Endothelial cell of umbilical vein (primary cell): ENCODE data around the gene HSPA9. TPM values are rescaled to one million over a fixed set of nuclear protein-coding genes. Genes with fewer than 3 reads are reported as not detected.

Experiments
- BruUV-seq: library from RNA; stranded (reverse); fragments of 400-500 nt; replicated peaks from 2 replicates; lab custom pipeline; 2021; lab: Mats Ljungman, UMichigan
- CTCF ChIA-PET: fragments of 300-600, 350-600 bp; sonication (Branson Sonifier 250); formaldehyde crosslinking; loops from one replicate; lab custom pipeline; 2021; ENCODE audit warnings: antibody characterized with exemption, inconsistent platforms; lab: Charles Lee
- POLR2A ChIA-PET: fragments of 300-600, 350-600 bp; sonication (Branson Sonifier 250); formaldehyde crosslinking; loops from one replicate; lab custom pipeline; 2021; ENCODE audit warnings: antibody characterized with exemption, inconsistent platforms; lab: Charles Lee
- DNase-seq: peaks from one replicate; pipeline ENCODE4 v3.0.0-alpha.2; 2011; ENCODE audit warnings: low read depth, low spot score
- FAIRE-seq: peaks from 2 replicates; lab custom pipeline; 2011; peaks lifted over from hg19 to GRCh38; lab: Jason Lieb, UNC
- H2AFZ ChIP-seq: 2 replicates; pipeline ENCODE4 v1.6.0; 2012; ENCODE audit warnings: low read depth, low read length, control low read depth, inconsistent platforms
- H3K27ac ChIP-seq: 2 replicates; pipeline ENCODE4 v1.5.1; 2011; ENCODE audit warnings: low read depth, mild to moderate bottlenecking, control low read depth, low read length, moderate library complexity; ENCODE audit not compliant: insufficient read depth
- H3K27me3 ChIP-seq, 2 experiments: 2 replicates each; pipeline versions ENCODE4 v1.6.0 to v1.6.1; 2011; ENCODE audit warnings: low read length in 2 of 2, mixed read lengths in 1 of 2; ENCODE audit not compliant: control insufficient read depth in 2 of 2, insufficient read depth in 2 of 2
- H3K36me3 ChIP-seq, 2 experiments: 2 replicates in 1 of 2; 3 replicates in 1 of 2; pipeline ENCODE4 v1.5.1; 2011; ENCODE audit warnings: low read length in 2 of 2, mild to moderate bottlenecking in 1 of 2, moderate library complexity in 1 of 2; ENCODE audit not compliant: control insufficient read depth in 2 of 2, insufficient read depth in 2 of 2; ENCODE audit errors: extremely low read depth in 1 of 2
- H3K4me1 ChIP-seq: 3 replicates; pipeline ENCODE4 v1.5.1; 2011; ENCODE audit warnings: mild to moderate bottlenecking, low read length; ENCODE audit not compliant: control insufficient read depth, insufficient read depth; ENCODE audit errors: extremely low read depth
- H3K4me2 ChIP-seq: 2 replicates; pipeline ENCODE4 v1.6.1; 2011; ENCODE audit warnings: low read length, control low read depth, mixed read lengths; ENCODE audit not compliant: insufficient read depth
- H3K4me3 ChIP-seq, 3 experiments: fragments of 200-600 bp in 1 of 3; sonication (generic), shearing (Covaris generic) in 1 of 3; replicated peaks in 1 of 3; 2 replicates each; pipeline ENCODE4 v1.5.1; 2011 to 2016; ENCODE audit warnings: control low read depth in 3 of 3, low read length in 3 of 3, mild to moderate bottlenecking in 2 of 3, inconsistent platforms in 1 of 3, low read depth in 1 of 3, moderate library complexity in 1 of 3; ENCODE audit not compliant: insufficient read depth in 1 of 3
- H3K79me2 ChIP-seq: 2 replicates; pipeline ENCODE4 v1.6.0; 2012; ENCODE audit warnings: low read length, inconsistent platforms; ENCODE audit not compliant: control insufficient read depth, insufficient read depth
- H3K9ac ChIP-seq: replicated peaks from 2 replicates; pipeline ENCODE3; 2011; ENCODE audit warnings: low read length, control low read depth; ENCODE audit not compliant: insufficient read depth; ENCODE audit errors: extremely low read depth
- H3K9me1 ChIP-seq: replicated peaks from 3 replicates; pipeline ENCODE4 v1.6.0; 2011; ENCODE audit warnings: mild to moderate bottlenecking, low read length; ENCODE audit not compliant: control insufficient read depth, insufficient read depth; ENCODE audit errors: extremely low read depth
- H3K9me3 ChIP-seq: replicated peaks from 2 replicates; pipeline ENCODE4 v1.5.1; 2012; ENCODE audit warnings: low read length, inconsistent platforms; ENCODE audit not compliant: control insufficient read depth, insufficient read depth
- H4K20me1 ChIP-seq: replicated peaks from 2 replicates; pipeline ENCODE3; 2011; ENCODE audit warnings: mild to moderate bottlenecking, low read length; ENCODE audit not compliant: control insufficient read depth, insufficient read depth; ENCODE audit errors: extremely low read depth
- CTCF ChIP-seq, 2 donors: IDR thresholded peaks; 1 replicate in 1 of 2; 2 replicates in 1 of 2; pipeline ENCODE4 v1.5.1; 2011; ENCODE audit warnings: low read length in 2 of 2, mild to moderate bottlenecking in 2 of 2, moderate library complexity in 2 of 2, control low read depth in 1 of 2, inconsistent platforms in 1 of 2, low read depth in 1 of 2; ENCODE audit not compliant: insufficient read depth in 1 of 2; ENCODE audit errors: extremely low read depth in 1 of 2
- EZH2 ChIP-seq: IDR thresholded peaks from 2 replicates; pipeline ENCODE4 v1.6.1; 2012; ENCODE audit warnings: borderline replicate concordance, low read depth, mild to moderate bottlenecking, moderate library complexity, low read length, inconsistent platforms; ENCODE audit not compliant: severe bottlenecking
- FOS ChIP-seq: IDR thresholded peaks from 2 replicates; pipeline ENCODE4 v1.6.1; 2011; ENCODE audit warnings: mild to moderate bottlenecking, low read length, moderate library complexity, borderline replicate concordance; ENCODE audit not compliant: insufficient read depth
- GATA2 ChIP-seq: IDR thresholded peaks from 2 replicates; pipeline ENCODE4 v1.7.0; 2011; ENCODE audit warnings: low read depth, mild to moderate bottlenecking, moderate library complexity, mixed read lengths, low read length; ENCODE audit not compliant: insufficient read length, insufficient read depth
- JUN ChIP-seq: IDR thresholded peaks from 2 replicates; pipeline ENCODE4 v1.6.1; 2011; ENCODE audit warnings: borderline replicate concordance, low read depth; ENCODE audit not compliant: insufficient read length, insufficient read depth
- MAX ChIP-seq: IDR thresholded peaks from 2 replicates; pipeline ENCODE4 v1.6.1; 2011; ENCODE audit not compliant: insufficient read depth, insufficient read length
- MYC ChIP-seq: IDR thresholded peaks from one replicate; pipeline ENCODE4 v1.6.1; 2011; ENCODE audit warnings: mild to moderate bottlenecking, low read depth, low read length
- POLR2A ChIP-seq: IDR thresholded peaks from 2 replicates; pipeline ENCODE4 v1.6.1; 2012; ENCODE audit warnings: low read depth, mild to moderate bottlenecking, control low read depth, low read length
- POLR2AphosphoS5 ChIP-seq: IDR thresholded peaks from 2 replicates; pipeline ENCODE4 v1.6.1; 2012; ENCODE audit warnings: low read depth, mild to moderate bottlenecking, control low read depth, low read length, moderate library complexity; ENCODE audit not compliant: insufficient read depth
- dilution Hi-C: fragments of 300-500 bp; cut with MboI; formaldehyde crosslinking; loops from one replicate; pipeline ENCODE4 v1.15.0; 2019; ENCODE audit warnings: low sequenced_read_pairs; ENCODE audit not compliant: extremely low pct_ligation_motif_present
- intact Hi-C: fragments of 100-400 bp; cut with micrococcal nuclease; formaldehyde crosslinking; loops from one replicate; pipeline ENCODE4 v1.10.0; 2022
- polyA plus RNA-seq, 4 experiments: library from polyadenylated mRNA; depleted of rRNA in 3 of 4; stranded (reverse) in 3 of 4; unstranded in 1 of 4; fragments of >200 nt; gene quantifications; 2 replicates each; pipeline versions ENCODE4 v1.2.1 to v1.2.3, GENCODE V29; 2011 to 2012; ENCODE audit warnings: missing spikeins in 1 of 4
- total RNA-seq: library from RNA; stranded (reverse); gene quantifications from 2 replicates; pipeline ENCODE4 v1.2.3, GENCODE V29; 2021

Gene HSPA9
- total and polyA plus RNA-seq, 2 donors (not counting 3 experiments of a cell fraction or from before 2014, with no cell fraction given), result 99.6 to 192 TPM

- DNase-seq (no peak), FAIRE-seq (no peak)
- H3K79me2 ChIP-seq, result peaks cover 39% of the 10 kb centered on the region
- dilution Hi-C loops, result no loop called here
- CTCF ChIA-PET, result no interaction called here
- no peaks in the 10 kb centered on the region for H3K4me1 ChIP-seq
- H2AFZ ChIP-seq, result no peak overlapping the region
- peaks cover 35 to 51% of the 10 kb centered on the region in 2 experiments for H3K36me3 ChIP-seq
- no TSS peak for BruUV-seq
- H3K9me1 ChIP-seq, result no peaks in the 10 kb centered on the region
- no peaks in the 10 kb centered on the region for H3K9me3 ChIP-seq
- H3K27me3 ChIP-seq, result no peaks in the 10 kb centered on the region
- POLR2A ChIA-PET, result no interaction called here
- TF ChIP-seq MYC (no peak), POLR2AphosphoS5 (no peak), POLR2A (no peak), MAX (no peak), EZH2 (no peak), CTCF (IDR thresholded peaks at IDR 0.05; ENCODE audit: extremely low read depth in 1 of 2, insufficient read depth in 1 of 2, low read depth in 1 of 2, low read length in 2 of 2) (no peak), FOS (no peak), GATA2 (no peak), JUN (no peak)
- no peak overlapping the region for H3K27ac ChIP-seq
- peaks cover 3% of the 10 kb centered on the region for H4K20me1 ChIP-seq
- intact Hi-C loops, result no loop called here
- no peak overlapping the region for H3K4me3 ChIP-seq
- H3K4me2 ChIP-seq, result no peak overlapping the region
- H3K9ac ChIP-seq, result no peak overlapping the region
Measured at GRCh38 chr5:138560971-138561370, 14.2 kb downstream of the HSPA9 start.
